Activated naive CD8-positive, alpha-beta T cell treated with anti-CD3 and anti-CD28 coated beads, Interleukin-2, amount 50 U/mL, for 24 hours (primary cell): ENCODE measurements around the gene PNMA1.

Source experiments
- ATAC-seq: fragments of 150-1000 bp; cut with Tn5 transposase; one replicate; pipeline ENCODE4 v1.10.0; 2021
- DNase-seq: peaks from one replicate; pipeline ENCODE4 v3.0.0; 2021
- H3K27ac Mint-ChIP-seq: one replicate; pipeline ENCODE4 v1.8.0; 2021; ENCODE audit warnings: mild to moderate bottlenecking, mixed read lengths
- H3K27me3 Mint-ChIP-seq: one replicate; pipeline ENCODE4 v1.8.0; 2021; ENCODE audit warnings: mixed read lengths
- H3K36me3 Mint-ChIP-seq: one replicate; pipeline ENCODE4 v1.8.0; 2021; ENCODE audit warnings: low read depth, mixed read lengths
- H3K4me1 Mint-ChIP-seq: one replicate; pipeline ENCODE4 v1.8.0; 2021; ENCODE audit warnings: mixed read lengths
- H3K4me3 Mint-ChIP-seq: one replicate; pipeline ENCODE4 v1.8.0; 2021; ENCODE audit warnings: mild to moderate bottlenecking, moderate library complexity, mixed read lengths
- H3K9me3 Mint-ChIP-seq: one replicate; pipeline ENCODE4 v1.8.0; 2021; ENCODE audit warnings: mixed read lengths

The PNMA1 gene

GRCh38 chr14:73713803-73714655, at the start of gene PNMA1:
TSS of gene PNMA1 (minus strand) at chr14:73714384. CDS start at chr14:73713639, 745 bp downstream.
- H3K27ac Mint-ChIP-seq, result peak within 1 kb of the TSS; percentile 96
- peaks cover 11% of the 10 kb centered on the region for H3K36me3 Mint-ChIP-seq
- H3K4me1 Mint-ChIP-seq, result peaks cover 28% of the 10 kb centered on the region
- H3K4me3 Mint-ChIP-seq, result peak within 1 kb of the TSS; percentile 95
- no peaks in the 10 kb centered on the region for H3K27me3 Mint-ChIP-seq
- ATAC-seq, result peak; percentile 76
- DNase-seq, result peak; percentile 91
- no peaks in the 10 kb centered on the region for H3K9me3 Mint-ChIP-seq

DNA sequence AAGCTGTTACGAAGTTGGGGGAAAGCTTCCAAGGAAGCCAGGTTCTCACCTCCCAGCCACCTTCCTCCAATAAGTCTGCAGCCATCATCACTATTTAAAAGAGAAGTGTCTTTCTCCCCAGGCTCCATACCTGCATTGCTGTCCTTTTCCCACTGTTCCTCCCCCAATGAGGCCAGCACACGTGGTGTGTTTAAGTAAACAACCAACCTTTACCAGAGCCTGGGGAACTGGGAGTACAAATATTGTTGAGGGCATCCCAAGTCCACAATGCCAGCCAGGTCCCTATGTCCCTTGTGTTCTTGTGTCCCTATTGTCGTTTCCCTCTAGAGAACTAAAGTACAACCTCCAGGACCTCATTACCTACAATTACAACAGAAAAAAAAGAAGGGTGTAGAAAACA, 49.2 kb upstream of the PNMA1 start:
- no peaks in the 10 kb centered on the region for H3K9me3 Mint-ChIP-seq
- peak overlapping the region; percentile 98 for H3K27ac Mint-ChIP-seq
- H3K4me3 Mint-ChIP-seq, result no peak overlapping the region
- H3K4me1 Mint-ChIP-seq, result peaks cover 65% of the 10 kb centered on the region
- no peaks in the 10 kb centered on the region for H3K27me3 Mint-ChIP-seq
- ATAC-seq (no peak), DNase-seq (no peak)
- peaks cover 8% of the 10 kb centered on the region for H3K36me3 Mint-ChIP-seq

- H3K36me3 Mint-ChIP-seq, result peaks cover 14% of the 10 kb centered on the region
- H3K9me3 Mint-ChIP-seq, result no peaks in the 10 kb centered on the region
- H3K4me1 Mint-ChIP-seq, result peaks cover 73% of the 10 kb centered on the region
- peak overlapping the region; percentile 98 for H3K27ac Mint-ChIP-seq
- no peak for ATAC-seq
- peak; percentile 59 for DNase-seq
- no peaks in the 10 kb centered on the region for H3K27me3 Mint-ChIP-seq
- peak overlapping the region; percentile 67 for H3K4me3 Mint-ChIP-seq
Measured at GRCh38 chr14:73762375-73762822, 48.2 kb upstream of the PNMA1 start.

GRCh38 chr14:73761618-73762355, 47.6 kb upstream of the PNMA1 start:
- peak overlapping the region; percentile 67 for H3K4me3 Mint-ChIP-seq
- peaks cover 79% of the 10 kb centered on the region for H3K4me1 Mint-ChIP-seq
- ATAC-seq, result peak; percentile 9
- no peak for DNase-seq
- H3K27me3 Mint-ChIP-seq, result no peaks in the 10 kb centered on the region
- H3K27ac Mint-ChIP-seq, result peak overlapping the region; percentile 98
- no peaks in the 10 kb centered on the region for H3K9me3 Mint-ChIP-seq
- H3K36me3 Mint-ChIP-seq, result peaks cover 16% of the 10 kb centered on the region

- Mint-ChIP-seq H3K4me3 (peak overlapping the region; percentile 86), H3K27me3 (no peaks in the 10 kb centered on the region), H3K36me3 (peaks cover 21% of the 10 kb centered on the region), H3K4me1 (peaks cover 81% of the 10 kb centered on the region), H3K27ac (peak overlapping the region; percentile 98), H3K9me3 (no peaks in the 10 kb centered on the region)
- ATAC-seq (no peak), DNase-seq (no peak)
Measured at GRCh38 chr14:73760598-73761586, 46.7 kb upstream of the PNMA1 start.

- Mint-ChIP-seq H3K9me3 (no peaks in the 10 kb centered on the region), H3K27ac (peak overlapping the region; percentile 98), H3K4me3 (peak overlapping the region; percentile 86), H3K27me3 (no peaks in the 10 kb centered on the region), H3K4me1 (peaks cover 81% of the 10 kb centered on the region), H3K36me3 (peaks cover 23% of the 10 kb centered on the region)
- peak; percentile 98 for DNase-seq
- peak; percentile 75 for ATAC-seq
Measured at GRCh38 chr14:73759714-73760597, 45.8 kb upstream of the PNMA1 start.

DNA sequence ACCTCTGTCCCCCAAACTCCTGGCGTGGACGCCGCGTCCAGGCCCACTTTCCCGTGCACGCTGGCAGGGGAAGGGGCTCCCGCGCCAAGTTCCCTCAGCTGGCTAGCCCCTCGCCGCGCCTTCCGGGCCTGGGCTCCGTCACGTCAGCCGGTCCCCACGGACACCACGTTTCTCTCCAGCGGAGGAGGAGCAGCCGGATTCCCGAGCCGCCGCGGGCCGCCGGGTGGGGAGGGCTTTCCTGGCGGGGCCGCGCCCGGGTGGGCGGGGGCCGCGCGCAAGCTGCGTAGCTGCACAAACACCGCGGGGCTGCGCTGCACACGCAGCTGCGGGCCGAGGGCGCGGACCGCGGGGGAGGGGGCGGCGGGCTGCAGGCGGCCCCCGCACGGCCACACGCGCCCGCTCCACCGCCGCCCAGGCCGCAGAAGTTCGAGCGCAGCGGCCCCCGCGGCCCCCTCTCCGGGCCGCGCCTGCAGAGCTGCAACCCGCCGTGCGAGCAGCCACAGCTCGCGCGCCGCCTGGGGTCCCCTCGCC, 45.1 kb upstream of the PNMA1 start:
- Mint-ChIP-seq H3K27ac (peak overlapping the region; percentile 97), H3K4me3 (peak overlapping the region; percentile 91), H3K4me1 (peaks cover 82% of the 10 kb centered on the region), H3K27me3 (no peaks in the 10 kb centered on the region), H3K36me3 (peaks cover 24% of the 10 kb centered on the region), H3K9me3 (no peaks in the 10 kb centered on the region)
- ATAC-seq, result no peak
- DNase-seq, result peak; percentile 57

GRCh38 chr14:73758392-73759182, 44.4 kb upstream of the PNMA1 start:
- Mint-ChIP-seq H3K9me3 (no peaks in the 10 kb centered on the region), H3K36me3 (peaks cover 27% of the 10 kb centered on the region), H3K4me3 (peak overlapping the region; percentile 91), H3K27me3 (no peaks in the 10 kb centered on the region), H3K27ac (peak overlapping the region; percentile 97), H3K4me1 (peaks cover 83% of the 10 kb centered on the region)
- peak; percentile 6 for ATAC-seq
- DNase-seq, result peak; percentile 80

- H3K27ac Mint-ChIP-seq, result peak overlapping the region; percentile 97
- ATAC-seq (no peak), DNase-seq (no peak)
- H3K4me3 Mint-ChIP-seq, result peak overlapping the region; percentile 91
- peaks cover 27% of the 10 kb centered on the region for H3K36me3 Mint-ChIP-seq
- H3K4me1 Mint-ChIP-seq, result peaks cover 83% of the 10 kb centered on the region
- H3K27me3 Mint-ChIP-seq, result no peaks in the 10 kb centered on the region
- no peaks in the 10 kb centered on the region for H3K9me3 Mint-ChIP-seq
Measured at GRCh38 chr14:73757876-73758391, 43.8 kb upstream of the PNMA1 start.

DNA sequence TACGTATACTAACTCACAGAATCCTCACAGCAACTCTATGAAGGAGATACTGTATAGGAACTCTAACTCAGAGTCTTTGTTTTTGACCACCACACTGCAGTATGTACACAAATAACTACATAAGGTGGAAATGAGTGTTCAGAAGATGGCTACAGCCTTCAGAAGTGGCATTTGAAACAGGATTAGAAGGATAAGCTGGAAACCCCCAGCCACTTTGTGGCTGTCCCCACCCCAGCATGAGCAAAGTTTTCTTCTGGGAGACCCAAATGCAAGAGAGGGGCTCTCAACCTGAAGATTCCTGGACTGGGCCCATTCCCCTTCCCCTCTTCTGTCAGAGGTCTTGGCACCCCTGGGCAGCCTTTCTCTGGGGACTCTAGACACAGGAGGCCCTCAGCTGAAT, 43.2 kb upstream of the PNMA1 start:
- Mint-ChIP-seq H3K27me3 (no peaks in the 10 kb centered on the region), H3K36me3 (peaks cover 29% of the 10 kb centered on the region), H3K27ac (peak overlapping the region; percentile 97), H3K9me3 (no peaks in the 10 kb centered on the region), H3K4me3 (peak overlapping the region; percentile 91), H3K4me1 (peaks cover 83% of the 10 kb centered on the region)
- no peak for DNase-seq
- peak; percentile 8 for ATAC-seq

- DNase-seq (no peak), ATAC-seq (no peak)
- H3K36me3 Mint-ChIP-seq, result peaks cover 34% of the 10 kb centered on the region
- peak overlapping the region; percentile 91 for H3K4me3 Mint-ChIP-seq
- H3K4me1 Mint-ChIP-seq, result peaks cover 83% of the 10 kb centered on the region
- no peaks in the 10 kb centered on the region for H3K27me3 Mint-ChIP-seq
- H3K9me3 Mint-ChIP-seq, result no peaks in the 10 kb centered on the region
- peak overlapping the region; percentile 97 for H3K27ac Mint-ChIP-seq
Measured at GRCh38 chr14:73755434-73756014, 41.3 kb upstream of the PNMA1 start.

- peaks cover 86% of the 10 kb centered on the region for H3K4me1 Mint-ChIP-seq
- DNase-seq (no peak), ATAC-seq (no peak)
- H3K27me3 Mint-ChIP-seq, result no peaks in the 10 kb centered on the region
- H3K9me3 Mint-ChIP-seq, result no peaks in the 10 kb centered on the region
- peaks cover 33% of the 10 kb centered on the region for H3K36me3 Mint-ChIP-seq
- peak overlapping the region; percentile 91 for H3K4me3 Mint-ChIP-seq
- H3K27ac Mint-ChIP-seq, result peak overlapping the region; percentile 97
Measured at GRCh38 chr14:73754911-73755360, 40.8 kb upstream of the PNMA1 start.
